Choroid plexus epithelial cell (primary cell): Measurements from ENCODE around the gene CNIH2.

Experiments used
- DNase-seq: peaks from one replicate; pipeline ENCODE4 v3.0.0-alpha.2; 2010; ENCODE audit warnings: low read depth
- H3K4me3 ChIP-seq: 2 replicates; pipeline ENCODE4 v1.5.1; 2011; ENCODE audit warnings: low read depth, mild to moderate bottlenecking, control low read depth, low read length, moderate library complexity
- CTCF ChIP-seq: conservative IDR thresholded peaks from 2 replicates; pipeline ENCODE4 v1.5.1; 2011; ENCODE audit warnings: low read depth, mild to moderate bottlenecking, control low read depth, inconsistent platforms, low read length, moderate library complexity

Gene CNIH2

GRCh38 chr11:66287211-66287888, 9.4 kb downstream of the CNIH2 start:
- no peak for DNase-seq
- TF ChIP-seq CTCF, result no peak
- H3K4me3 ChIP-seq, result peak overlapping the region; percentile 85

GRCh38 chr11:66287889-66288670, 10.1 kb downstream of the CNIH2 start:
- H3K4me3 ChIP-seq, result peak overlapping the region; percentile 85
- DNase-seq, result peak; percentile 27
- TF ChIP-seq CTCF, result no peak

- TF ChIP-seq CTCF, result no peak
- DNase-seq, result peak; percentile 100
- peak within 1 kb of the TSS; percentile 85 for H3K4me3 ChIP-seq
Measured at GRCh38 chr11:66288671-66289547, 10.9 kb downstream of the CNIH2 start, which contains the start of gene YIF1A. Gene YIF1A, minus strand, starts transcription at chr11:66289143. Its CDS starts 158 bp downstream, at chr11:66288985.

- no peak for DNase-seq
Measured at GRCh38 chr11:66289548-66290329, 11.8 kb downstream of the CNIH2 start.

GRCh38 chr11:66290330-66290621, 12.3 kb downstream of the CNIH2 start:
- no peak for DNase-seq
- TF ChIP-seq CTCF, result no peak
- no peak overlapping the region for H3K4me3 ChIP-seq

More at GRCh38 chr11:66289548-66290329, 11.8 kb downstream of the CNIH2 start:
- TF ChIP-seq CTCF, result no peak
- H3K4me3 ChIP-seq, result peak overlapping the region; percentile 74

- DNase-seq, result no peak
- no peak for TF ChIP-seq CTCF
- H3K4me3 ChIP-seq, result no peak overlapping the region
Measured at GRCh38 chr11:66291303-66291705, 13.3 kb downstream of the CNIH2 start.
